Erythroblast (primary cell): ENCODE results near the gene THSD4.
"Not testable (repeated sequence)": the region's sequence is repeated elsewhere in the genome, so short reads cannot be mapped to it uniquely, and the experiment has no call there.

ENCODE experiments used
- GATA1 ChIP-seq: IDR thresholded peaks from 2 replicates; pipeline ENCODE4 v1.6.1; 2011; ENCODE audit warnings: low read depth, mild to moderate bottlenecking, control low read depth, low read length, moderate library complexity
- POLR2A ChIP-seq: IDR thresholded peaks from 2 replicates; pipeline ENCODE4 v1.6.1; 2011; ENCODE audit warnings: mild to moderate bottlenecking, low read length

DNA sequence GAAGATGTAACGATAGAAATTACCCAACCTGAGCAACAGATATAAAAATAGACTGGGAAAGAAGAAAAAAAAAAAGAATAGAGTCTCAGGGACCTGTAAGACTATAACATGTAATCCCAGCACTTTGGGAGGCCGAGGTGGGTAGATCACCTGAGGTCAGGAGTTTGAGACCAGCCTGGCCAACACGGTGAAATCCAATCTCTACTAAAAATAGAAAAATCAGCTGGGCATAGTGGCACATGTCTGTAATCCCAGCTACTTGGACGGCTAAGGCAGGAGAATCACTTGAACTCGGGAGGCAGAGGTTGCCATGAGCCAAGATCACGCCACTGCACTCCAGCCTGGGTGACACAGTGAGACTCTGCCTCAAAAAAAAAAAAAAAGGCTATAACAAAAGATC, 12.9 kb downstream of the THSD4 start:
- not testable (repeated sequence) for TF ChIP-seq POLR2A, GATA1
